GM12891 (cell line): Measurements from ENCODE around the gene GLI1.

Experiments used
- POLR2A ChIP-seq: IDR thresholded peaks from 2 replicates; pipeline ENCODE4 v1.6.1; 2011; ENCODE audit warnings: low read depth, low read length, control low read depth
- TAF1 ChIP-seq: IDR thresholded peaks from 2 replicates; pipeline ENCODE4 v1.6.1; 2011; ENCODE audit warnings: low read depth, low read length, control low read depth

DNA sequence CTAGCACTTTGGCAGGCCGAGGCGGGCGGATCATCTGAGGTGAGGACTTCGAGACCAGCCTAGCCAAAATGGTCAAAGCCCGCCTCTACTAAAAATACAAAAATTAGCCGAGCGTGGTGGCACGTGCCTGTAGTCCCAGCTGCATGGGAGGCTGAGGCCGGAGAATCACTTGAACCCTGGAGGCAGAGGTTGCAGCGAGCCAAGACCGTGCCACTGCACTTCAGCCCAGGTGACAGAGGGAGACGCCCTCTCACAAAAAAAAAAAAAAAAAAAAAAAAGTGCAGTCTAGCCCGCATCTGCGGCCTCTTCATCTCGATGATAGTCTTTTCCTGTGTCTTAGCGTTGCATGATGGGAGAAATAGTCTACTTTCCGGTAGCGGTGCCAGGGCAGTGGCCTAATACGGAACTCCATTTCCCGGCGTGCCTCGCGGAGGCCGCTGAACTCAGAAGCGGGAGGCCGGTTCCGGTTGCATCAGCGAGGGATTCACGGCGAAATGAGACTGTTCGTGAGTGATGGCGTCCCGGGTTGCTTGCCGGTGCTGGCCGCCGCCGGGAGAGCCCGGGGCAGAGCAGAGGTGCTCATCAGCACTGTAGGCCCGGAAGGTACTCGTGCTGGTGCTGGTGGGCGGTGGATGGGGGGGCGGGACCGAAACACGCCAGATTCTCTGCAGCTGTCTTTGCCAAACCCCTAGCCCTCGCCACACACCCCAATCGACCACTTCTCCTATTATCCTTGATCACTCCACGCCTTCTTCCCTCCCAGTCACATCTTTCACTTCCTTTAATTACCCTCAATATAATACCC lies 28.2 kb downstream of the GLI1 start, which contains the start of gene MARS1:
- peak; percentile 39; the same call in 1 of the 2 replicates for TF ChIP-seq TAF1
- peak; percentile 81 for TF ChIP-seq POLR2A
